HepG2 (cell line): Measurements from ENCODE around the gene TIAM1.

ENCODE experiments used
- ATF7 ChIP-seq, 2 experiments: fragments of 450-650 bp in 1 of 2; sonication (generic) in 1 of 2; formaldehyde crosslinking in 1 of 2; IDR thresholded peaks; 2 replicates each; pipeline versions ENCODE4 v1.4.0 to v1.6.1; 2016 to 2020; ENCODE audit warnings: antibody characterized with exemption in 1 of 2, mild to moderate bottlenecking in 1 of 2, missing genetic modification reagents in 1 of 2
- MED8 ChIP-seq: sonication (generic); formaldehyde crosslinking; IDR thresholded peaks from 2 replicates; pipeline ENCODE4 v1.8.1; 2023; ENCODE audit warnings: mild to moderate bottlenecking, missing genetic modification reagents; ENCODE audit not compliant: insufficient replicate concordance
- NFATC3 ChIP-seq: sonication (generic); formaldehyde crosslinking; IDR thresholded peaks from 2 replicates; pipeline ENCODE4 v1.5.1; 2020; ENCODE audit warnings: mild to moderate bottlenecking, missing genetic modification reagents
- ZNF143 ChIP-seq: sonication (generic); formaldehyde crosslinking; IDR thresholded peaks from 2 replicates; pipeline ENCODE4 v1.4.0; 2020; ENCODE audit warnings: missing genetic modification reagents
- TF ChIP-seq, protein P1 (sequence below): sonication (generic); formaldehyde crosslinking; IDR thresholded peaks from 2 replicates; pipeline ENCODE4 v1.4.0; 2020; ENCODE audit warnings: mild to moderate bottlenecking, missing genetic modification reagents
- TF ChIP-seq, protein P2 (sequence below): sonication (generic); formaldehyde crosslinking; IDR thresholded peaks from 2 replicates; pipeline ENCODE4 v1.5.0; 2020; ENCODE audit warnings: mild to moderate bottlenecking, missing genetic modification reagents, moderate library complexity

DNA sequence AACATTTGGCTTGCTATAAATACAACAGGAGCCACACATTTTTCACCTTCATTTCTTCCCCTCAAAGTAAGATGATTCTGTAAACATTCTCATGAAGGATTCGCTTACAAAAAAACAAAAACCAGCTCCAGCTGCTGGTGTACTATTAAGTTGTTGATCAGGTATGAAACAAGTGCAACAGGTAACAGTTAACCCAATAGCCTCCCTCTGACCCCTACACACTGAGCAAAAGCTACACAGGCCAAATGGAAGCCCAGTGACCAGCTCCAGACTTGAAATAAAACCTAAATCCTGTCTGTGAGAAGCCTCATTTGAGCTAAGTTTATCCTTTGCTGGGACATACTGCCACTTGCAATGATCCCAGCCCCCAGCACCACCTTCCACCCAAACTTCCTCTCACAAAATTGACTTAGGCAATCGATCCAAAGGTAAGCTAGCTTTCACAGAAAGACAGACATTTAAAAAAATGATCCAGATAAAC, 991 bp downstream of the TIAM1 start:
- TF ChIP-seq ZNF143 (CRISPR knock-in tag), result no peak
- no peak for TF ChIP-seq NFATC3 (CRISPR knock-in tag)
- no peak for TF ChIP-seq ATF7 (IDR thresholded peaks at IDR 0.05)
- TF ChIP-seq ATF7 (CRISPR knock-in tag; IDR thresholded peaks at IDR 0.05), result no peak
- TF ChIP-seq, protein P1, sequence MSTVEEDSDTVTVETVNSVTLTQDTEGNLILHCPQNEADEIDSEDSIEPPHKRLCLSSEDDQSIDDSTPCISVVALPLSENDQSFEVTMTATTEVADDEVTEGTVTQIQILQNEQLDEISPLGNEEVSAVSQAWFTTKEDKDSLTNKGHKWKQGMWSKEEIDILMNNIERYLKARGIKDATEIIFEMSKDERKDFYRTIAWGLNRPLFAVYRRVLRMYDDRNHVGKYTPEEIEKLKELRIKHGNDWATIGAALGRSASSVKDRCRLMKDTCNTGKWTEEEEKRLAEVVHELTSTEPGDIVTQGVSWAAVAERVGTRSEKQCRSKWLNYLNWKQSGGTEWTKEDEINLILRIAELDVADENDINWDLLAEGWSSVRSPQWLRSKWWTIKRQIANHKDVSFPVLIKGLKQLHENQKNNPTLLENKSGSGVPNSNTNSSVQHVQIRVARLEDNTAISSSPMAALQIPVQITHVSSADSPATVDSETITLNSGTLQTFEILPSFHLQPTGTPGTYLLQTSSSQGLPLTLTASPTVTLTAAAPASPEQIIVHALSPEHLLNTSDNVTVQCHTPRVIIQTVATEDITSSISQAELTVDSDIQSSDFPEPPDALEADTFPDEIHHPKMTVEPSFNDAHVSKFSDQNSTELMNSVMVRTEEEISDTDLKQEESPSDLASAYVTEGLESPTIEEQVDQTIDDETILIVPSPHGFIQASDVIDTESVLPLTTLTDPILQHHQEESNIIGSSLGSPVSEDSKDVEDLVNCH (CRISPR knock-in tag), result no peak
- TF ChIP-seq, protein P2, sequence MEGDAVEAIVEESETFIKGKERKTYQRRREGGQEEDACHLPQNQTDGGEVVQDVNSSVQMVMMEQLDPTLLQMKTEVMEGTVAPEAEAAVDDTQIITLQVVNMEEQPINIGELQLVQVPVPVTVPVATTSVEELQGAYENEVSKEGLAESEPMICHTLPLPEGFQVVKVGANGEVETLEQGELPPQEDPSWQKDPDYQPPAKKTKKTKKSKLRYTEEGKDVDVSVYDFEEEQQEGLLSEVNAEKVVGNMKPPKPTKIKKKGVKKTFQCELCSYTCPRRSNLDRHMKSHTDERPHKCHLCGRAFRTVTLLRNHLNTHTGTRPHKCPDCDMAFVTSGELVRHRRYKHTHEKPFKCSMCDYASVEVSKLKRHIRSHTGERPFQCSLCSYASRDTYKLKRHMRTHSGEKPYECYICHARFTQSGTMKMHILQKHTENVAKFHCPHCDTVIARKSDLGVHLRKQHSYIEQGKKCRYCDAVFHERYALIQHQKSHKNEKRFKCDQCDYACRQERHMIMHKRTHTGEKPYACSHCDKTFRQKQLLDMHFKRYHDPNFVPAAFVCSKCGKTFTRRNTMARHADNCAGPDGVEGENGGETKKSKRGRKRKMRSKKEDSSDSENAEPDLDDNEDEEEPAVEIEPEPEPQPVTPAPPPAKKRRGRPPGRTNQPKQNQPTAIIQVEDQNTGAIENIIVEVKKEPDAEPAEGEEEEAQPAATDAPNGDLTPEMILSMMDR (CRISPR knock-in tag), result no peak
- TF ChIP-seq MED8 (CRISPR knock-in tag), result no peak
